SU-DHL-6 (cell line): ENCODE measurements around the gene ZG16B.

Experiments
- CTCF ChIP-seq: fragments of 200-600 bp; sonication (generic); IDR thresholded peaks from one replicate; pipeline ENCODE4 v1.5.1; 2017; ENCODE audit warnings: antibody characterized with exemption, mild to moderate bottlenecking, low read length, moderate library complexity; ENCODE audit not compliant: insufficient read depth, poor library complexity, severe bottlenecking
- EZH2phosphoT487 ChIP-seq: fragments of 200-600 bp; sonication (generic), shearing (Covaris generic); conservative IDR thresholded peaks from 2 replicates; pipeline ENCODE4 v1.6.1; 2018; ENCODE audit warnings: mild to moderate bottlenecking, antibody characterized with exemption, low read length, moderate library complexity, mixed read lengths

DNA sequence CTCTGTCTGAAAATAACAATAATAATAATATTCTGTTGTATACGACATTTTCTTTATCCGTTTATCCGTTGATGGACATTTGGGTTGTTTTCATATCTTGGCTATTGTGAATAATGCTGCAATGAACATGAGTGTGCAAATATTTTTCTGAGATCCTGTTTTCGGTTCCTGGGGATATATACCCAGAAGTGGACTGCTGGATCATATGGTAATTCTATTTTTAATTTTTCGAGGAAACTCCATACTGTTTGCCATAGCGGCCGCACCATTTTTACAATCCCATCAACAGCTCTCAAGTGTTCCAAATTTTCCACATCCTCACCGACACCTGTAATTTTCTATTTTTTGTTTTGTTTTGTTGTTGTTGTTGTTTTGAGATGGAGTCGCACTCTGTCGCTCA lies 37.2 kb upstream of the ZG16B start:
- no peak for TF ChIP-seq CTCF
- TF ChIP-seq EZH2phosphoT487: no peak
